ENCODE data around the gene PTK7. TPM values are rescaled to one million over a fixed set of nuclear protein-coding genes. Genes with fewer than 3 reads are reported as not detected.
A peak's percentile ranks its signal among the peaks of the same experiment; 100 is the strongest.
"Not testable (repeated sequence)": the region's sequence is repeated elsewhere in the genome, so short reads cannot be mapped to it uniquely, and the experiment has no call there.

Gene PTK7
- total RNA-seq, 1 experiment from 2014 or later = 38.2 TPM

- DNase-seq (ENCODE audit: low read depth) = no peak
These were observed 37.5 kb downstream of the PTK7 start for GRCh38 chr6:43113431-43114260.

GRCh38 chr6:43115365-43115764 lies 39.3 kb downstream of the PTK7 start:
- no peak for DNase-seq (ENCODE audit: low read depth)

GRCh38 chr6:43117466-43117865 lies 41.4 kb downstream of the PTK7 start:
- not testable (repeated sequence) for DNase-seq (ENCODE audit: low read depth)

GRCh38 chr6:43119482-43119881 lies 43.4 kb downstream of the PTK7 start:
- no peak for DNase-seq (ENCODE audit: low read depth)

- no peak for DNase-seq (ENCODE audit: low read depth)
These were observed 44.1 kb downstream of the PTK7 start for GRCh38 chr6:43120101-43120763.

- DNase-seq (ENCODE audit: low read depth) = peak; percentile 92
These were observed 45.1 kb downstream of the PTK7 start for GRCh38 chr6:43120944-43121913.

GRCh38 chr6:43122146-43122545 lies 46.0 kb downstream of the PTK7 start:
- DNase-seq (ENCODE audit: low read depth) = no peak

- DNase-seq (ENCODE audit: low read depth) = no peak
These were observed 47.6 kb downstream of the PTK7 start for GRCh38 chr6:43123461-43124314.

- no peak for DNase-seq (ENCODE audit: low read depth)
These were observed 48.4 kb downstream of the PTK7 start for GRCh38 chr6:43124481-43124880.

GRCh38 chr6:43125119-43125518 lies 49.0 kb downstream of the PTK7 start:
- DNase-seq (ENCODE audit: low read depth) = no peak

- no peak for DNase-seq (ENCODE audit: low read depth)
These were observed 49.4 kb downstream of the PTK7 start for GRCh38 chr6:43125555-43125954.

- no peak for DNase-seq (ENCODE audit: low read depth)
These were observed 51.1 kb downstream of the PTK7 start for GRCh38 chr6:43127180-43127579.

GRCh38 chr6:43127877-43128276 lies 51.8 kb downstream of the PTK7 start:
- no peak for DNase-seq (ENCODE audit: low read depth)

GRCh38 chr6:43128926-43129325 lies 52.8 kb downstream of the PTK7 start:
- no peak for DNase-seq (ENCODE audit: low read depth)

GRCh38 chr6:43129434-43130194 lies 53.5 kb downstream of the PTK7 start:
- DNase-seq (ENCODE audit: low read depth) = peak; percentile 51

- no peak for DNase-seq (ENCODE audit: low read depth)
These were observed 54.3 kb downstream of the PTK7 start for GRCh38 chr6:43130429-43130828.

GRCh38 chr6:43131379-43131778 lies 55.3 kb downstream of the PTK7 start:
- DNase-seq (ENCODE audit: low read depth) = not testable (repeated sequence)

- DNase-seq (ENCODE audit: low read depth) = no peak
These were observed 62.2 kb downstream of the PTK7 start for GRCh38 chr6:43138267-43138666.

GRCh38 chr6:43139973-43140372 lies 63.9 kb downstream of the PTK7 start:
- not testable (repeated sequence) for DNase-seq (ENCODE audit: low read depth)

- DNase-seq (ENCODE audit: low read depth) = no peak
These were observed 65.5 kb downstream of the PTK7 start for GRCh38 chr6:43141644-43142043.

Measured in HT1080 (cell line).